Lower leg skin (tissue), 4 donors: Measurements from ENCODE around the gene ARMC5. TPM values are rescaled to one million over a fixed set of nuclear protein-coding genes. Genes with fewer than 3 reads are reported as not detected.

Experiments
- DNase-seq, 2 donors: peaks; one replicate each; pipeline ENCODE4 v3.0.0-alpha.2; 2019; ENCODE audit warnings: low spot score in 2 of 2
- H3K4me3 ChIP-seq: fragments of 200-600 bp; sonication (generic); 2 replicates; pipeline ENCODE4 v1.5.1; 2017; ENCODE audit warnings: mild to moderate bottlenecking, low read depth; ENCODE audit not compliant: poor library complexity, severe bottlenecking
- CTCF ChIP-seq, 3 donors: fragments of 450-650 bp; IDR thresholded peaks; one replicate each; pipeline ENCODE4 v1.5.1; 2016; ENCODE audit warnings: antibody characterized with exemption in 3 of 3, mild to moderate bottlenecking in 3 of 3, moderate library complexity in 2 of 3
- POLR2A ChIP-seq, 2 donors: fragments of 450-650 bp; IDR thresholded peaks; one replicate each; pipeline ENCODE4 v1.6.1; 2016 to 2017; ENCODE audit warnings: antibody characterized with exemption in 2 of 2, mild to moderate bottlenecking in 1 of 2, moderate library complexity in 1 of 2
- WGBS, 2 donors: methylation state at CpG; one replicate each; pipeline ENCODE4 v1.1.5; 2018; 5-methylcytosine and 5-hydroxymethylcytosine counted together
- intact Hi-C: fragments of 100-400 bp; cut with DNase I; formaldehyde crosslinking; loops from one replicate; pipeline ENCODE4 v1.15.0; 2023; ENCODE audit warnings: low total_unique reads
- total RNA-seq, 4 donors: library from RNA; depleted of rRNA; stranded (reverse); fragments of >200 nt; gene quantifications; one replicate each; pipeline ENCODE4 v1.1.0, GENCODE V29; 2016

Gene ARMC5
- total RNA-seq, 4 donors from 2014 or later = 11.2 to 13.8 (median 13.3) TPM

GRCh38 chr16:31476303-31477219, 17.3 kb downstream of the ARMC5 start:
- intact Hi-C loops = no loop called here
- WGBS, 2 donors = 48 to 55% methylated on average over 68 of the region's 68 CpGs
- no peak for TF ChIP-seq POLR2A (IDR thresholded peaks at IDR 0.05)
- TF ChIP-seq CTCF (IDR thresholded peaks at IDR 0.05) = no peak
- H3K4me3 ChIP-seq = no peak overlapping the region
- DNase-seq = peak; percentile 80 to 95

- DNase-seq = no peak
Observed at GRCh38 chr16:31477220-31478216, 18.2 kb downstream of the ARMC5 start.

GRCh38 chr16:31478956-31479355, 19.7 kb downstream of the ARMC5 start:
- H3K4me3 ChIP-seq = no peak overlapping the region
- intact Hi-C loops = no loop called here
- TF ChIP-seq CTCF (IDR thresholded peaks at IDR 0.05) = no peak
- TF ChIP-seq POLR2A (IDR thresholded peaks at IDR 0.05) = no peak
- no peak for DNase-seq
- WGBS, 2 donors = 75 to 90% methylated on average over 3 of the region's 3 CpGs

More at GRCh38 chr16:31477220-31478216, 18.2 kb downstream of the ARMC5 start:
- 67 to 72% methylated on average over 61 to 67 of the region's 67 CpGs for WGBS, 2 donors
- intact Hi-C loops = no loop called here
- peak in 1 of 3 donors; percentile 26 for TF ChIP-seq CTCF (IDR thresholded peaks at IDR 0.05)
- no peak for TF ChIP-seq POLR2A (IDR thresholded peaks at IDR 0.05)
- H3K4me3 ChIP-seq = no peak overlapping the region

DNA sequence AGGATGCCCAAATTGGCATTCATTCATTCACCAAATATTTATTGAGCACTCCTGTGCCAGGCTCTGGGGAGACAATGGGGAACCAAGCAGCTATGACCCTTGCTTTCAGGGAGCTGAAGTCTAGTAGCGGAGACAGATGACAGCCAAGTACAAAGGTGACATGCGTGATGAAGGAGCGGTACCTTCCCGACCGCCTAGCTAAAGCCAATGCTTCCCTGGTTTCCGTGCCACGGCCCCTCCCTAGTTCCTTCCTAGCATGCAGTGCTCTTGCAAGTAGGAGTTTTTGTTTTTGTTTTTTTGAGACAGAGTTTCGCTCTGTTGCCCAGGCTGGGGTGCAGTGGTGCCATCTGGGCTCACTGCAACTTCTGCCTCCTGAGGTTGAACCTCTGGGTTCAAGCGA, 20.4 kb downstream of the ARMC5 start:
- 81 to 88% methylated on average over 9 of the region's 9 CpGs for WGBS, 2 donors
- intact Hi-C loops = no loop called here
- no peak for DNase-seq
- TF ChIP-seq POLR2A (IDR thresholded peaks at IDR 0.05) = no peak
- TF ChIP-seq CTCF (IDR thresholded peaks at IDR 0.05) = no peak
- H3K4me3 ChIP-seq = no peak overlapping the region

DNA sequence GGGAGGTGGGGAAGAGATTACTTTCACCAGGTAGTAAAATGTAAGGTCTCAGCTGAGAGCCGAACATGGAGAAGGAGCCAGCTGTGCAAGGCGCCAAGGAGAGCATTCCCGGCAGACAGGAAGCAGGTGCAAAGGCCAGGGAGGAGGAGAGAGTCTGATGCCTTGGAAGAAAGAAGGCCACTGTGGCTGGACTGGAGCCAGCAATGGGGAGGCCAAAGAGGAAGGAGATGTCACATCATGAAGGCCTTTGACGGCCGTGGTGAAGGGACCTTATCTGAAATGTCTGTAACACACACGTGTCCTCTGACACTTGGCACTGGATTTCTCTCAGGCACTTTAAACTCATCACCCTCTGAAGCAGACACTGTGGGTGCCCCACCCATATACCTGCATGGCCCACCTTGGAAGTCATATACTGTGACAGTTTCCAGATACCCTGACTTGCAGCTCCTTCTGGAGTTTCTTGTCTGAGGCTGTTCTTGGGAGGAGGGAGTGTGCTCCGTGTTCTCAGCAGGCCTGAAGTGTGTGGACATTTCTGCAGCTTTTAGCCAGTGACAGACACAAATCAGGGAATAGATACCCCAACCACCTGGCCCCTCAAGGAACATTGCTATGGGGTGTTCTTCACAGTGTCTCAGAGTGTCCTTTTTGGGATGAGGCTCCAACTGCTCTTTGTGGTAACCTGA, 21.7 kb downstream of the ARMC5 start:
- intact Hi-C loops = no loop called here
- 38 to 47% methylated on average over 7 of the region's 7 CpGs for WGBS, 2 donors

More for the DNA sequence above, 21.7 kb downstream of the ARMC5 start:
- TF ChIP-seq CTCF (IDR thresholded peaks at IDR 0.05) (no peak), POLR2A (IDR thresholded peaks at IDR 0.05) (no peak)
- no peak overlapping the region for H3K4me3 ChIP-seq
- no peak for DNase-seq
